Esophagus muscularis mucosa (tissue), 4 donors: ENCODE measurements around the gene OR12D1. TPM values are rescaled to one million over a fixed set of nuclear protein-coding genes. Genes with fewer than 3 reads are reported as not detected.

Source experiments
- total RNA-seq, 4 donors: library from RNA; depleted of rRNA; stranded (reverse); fragments of >200 nt; gene quantifications; one replicate each; pipeline versions ENCODE4 v1.1.0 to v1.2.1, GENCODE V29; 2016

The OR12D1 gene
- total RNA-seq, 4 donors from 2014 or later = not detected

Other genes starting within 250 kb of the OR12D1 start
- not detected for gene OR2J2, start 244.0 kb upstream of the OR12D1 start, total RNA-seq
- not detected for gene OR14J1, start 113.2 kb upstream of the OR12D1 start, total RNA-seq
- gene OR5V1, start 46.1 kb upstream of the OR12D1 start, total RNA-seq = not detected
- not detected for gene OR12D3, start 39.6 kb upstream of the OR12D1 start, total RNA-seq
- gene OR12D2, start 19.3 kb upstream of the OR12D1 start, total RNA-seq = not detected
- gene OR10C1, start 24.4 kb downstream of the OR12D1 start, total RNA-seq = not detected
- gene OR11A1, start 42.1 kb downstream of the OR12D1 start, total RNA-seq = not detected
- not detected for gene OR2H1, start 42.2 kb downstream of the OR12D1 start, total RNA-seq
- under 1 TPM in 1 of 4 donors, not detected in 3; 0.33 TPM for gene MAS1L, start 73.0 kb downstream of the OR12D1 start, total RNA-seq
- gene UBD, start 144.8 kb downstream of the OR12D1 start, total RNA-seq = under 1 TPM in 1 of 4 donors, not detected in 3; 0.50 TPM
- not detected for gene OR2H2, start 170.2 kb downstream of the OR12D1 start, total RNA-seq
- gene GABBR1, start 218.3 kb downstream of the OR12D1 start, total RNA-seq = 10 to 100 TPM; 30.6 to 47.8 (median 40.6) TPM
- gene MOG, start 242.2 kb downstream of the OR12D1 start, total RNA-seq = not detected